IPS-NIHi11 (cell line): ENCODE measurements around the gene DEDD2.

Experiments used
- DNase-seq: peaks from one replicate; pipeline ENCODE4 v3.0.0; 2012; ENCODE audit warnings: mixed read lengths, low spot score

DEDD2 gene

DNA sequence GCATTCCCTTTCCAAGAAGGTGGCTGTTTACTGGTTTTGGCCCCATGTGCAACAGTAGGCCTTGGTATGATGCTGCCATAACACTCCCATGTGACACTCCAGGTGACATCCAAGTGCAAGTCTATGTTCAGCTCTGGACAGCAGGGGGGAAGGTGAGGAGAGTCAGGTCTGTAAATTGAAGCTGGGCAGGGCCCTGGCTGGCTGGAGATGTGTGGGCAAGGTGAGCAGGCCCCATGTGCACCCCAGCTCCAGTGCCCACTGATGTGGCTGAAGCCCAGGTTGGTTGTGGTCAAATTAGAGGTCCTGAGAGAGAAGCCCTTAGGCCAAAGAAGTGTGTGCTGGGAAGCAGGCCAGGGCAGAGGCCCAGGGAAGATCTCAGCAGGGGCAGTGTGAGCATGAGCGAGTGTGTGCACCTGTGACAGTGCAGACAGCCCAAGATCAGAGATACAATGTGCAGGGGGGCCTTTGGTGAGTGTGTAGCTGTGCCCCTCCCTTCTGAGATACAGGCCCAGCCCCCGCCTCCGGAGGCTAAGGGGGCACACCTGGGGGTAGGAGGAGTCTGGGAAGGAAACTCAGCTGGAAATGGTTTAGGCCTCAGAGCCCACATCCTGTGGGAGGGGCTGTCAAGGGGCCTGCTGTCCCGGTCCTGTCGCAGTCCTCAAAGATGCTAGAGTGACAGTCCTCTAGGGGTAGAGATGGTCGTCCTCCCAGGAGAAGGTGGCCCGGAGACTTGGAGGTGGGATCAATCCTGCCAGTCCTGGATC lies 18.6 kb downstream of the DEDD2 start:
- no peak for DNase-seq

DNA sequence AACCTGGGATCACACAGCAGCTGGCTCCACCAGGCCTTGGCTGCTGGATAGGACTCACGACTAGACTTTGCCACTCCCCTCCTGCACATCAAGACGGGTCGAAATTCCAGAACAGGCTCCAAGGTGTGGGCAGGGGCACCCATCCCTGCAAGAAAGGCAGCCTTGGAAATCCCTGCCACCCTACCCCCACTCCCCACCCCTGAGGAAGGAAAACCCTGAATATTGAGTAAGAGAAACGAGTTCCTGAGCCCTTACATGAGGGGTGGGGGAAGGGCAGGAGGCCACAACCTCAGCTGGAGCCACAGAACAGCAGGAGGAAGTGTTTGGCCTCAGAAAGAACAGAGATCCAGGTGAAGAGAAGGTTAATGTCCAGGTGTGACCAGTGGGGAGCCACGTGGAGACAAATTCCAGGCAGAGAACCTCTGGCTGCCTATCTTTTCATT lies 20.1 kb downstream of the DEDD2 start:
- DNase-seq: peak; percentile 56

DNA sequence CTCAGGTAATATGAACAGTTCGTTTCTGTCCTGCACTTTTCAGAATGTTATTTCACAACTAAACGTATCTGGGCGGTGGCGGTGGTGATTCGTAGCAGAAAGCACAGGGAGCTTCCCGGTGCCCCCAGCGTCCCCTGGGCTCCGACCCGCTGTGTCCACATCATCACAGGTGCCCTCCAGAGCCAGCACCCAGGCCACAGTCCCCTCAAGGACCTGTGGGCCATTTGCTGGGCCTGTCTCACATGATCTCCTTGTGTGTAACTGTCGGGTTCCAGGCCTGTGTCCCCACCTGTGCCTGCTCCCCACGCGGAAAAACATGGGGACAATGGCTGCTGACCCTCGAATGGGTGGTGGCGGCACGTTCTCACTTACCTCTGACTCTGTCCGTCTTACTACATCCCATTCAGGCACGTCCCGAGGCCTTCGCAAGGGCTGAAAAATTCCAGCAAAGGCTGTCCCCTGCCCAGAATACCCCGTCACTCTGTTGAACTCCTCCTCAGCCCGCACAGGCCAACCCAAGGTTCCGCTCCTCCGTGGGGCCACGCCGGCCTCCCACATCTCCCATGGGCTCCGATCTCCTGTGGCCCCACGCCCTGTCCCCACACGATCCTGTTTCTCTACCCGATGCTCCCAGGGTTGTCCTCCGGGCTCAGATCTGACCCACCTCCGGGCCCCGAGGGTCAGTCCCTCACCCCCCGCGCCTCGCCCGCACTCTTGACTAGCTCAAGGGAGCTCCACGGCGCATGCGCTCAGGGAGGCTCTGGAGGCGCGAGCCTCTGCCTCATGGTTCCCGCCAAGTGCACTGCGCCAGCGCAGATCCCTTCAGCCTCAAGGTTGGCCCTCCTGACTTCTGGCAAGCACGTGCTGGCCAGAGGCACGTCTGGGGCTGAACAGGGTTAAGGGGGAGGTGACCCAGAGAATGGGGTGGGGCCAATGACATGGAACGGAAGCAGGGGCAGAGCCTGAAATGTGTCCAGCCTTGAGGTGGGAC lies 21.2 kb downstream of the DEDD2 start:
- DNase-seq: peak; percentile 67

DNA sequence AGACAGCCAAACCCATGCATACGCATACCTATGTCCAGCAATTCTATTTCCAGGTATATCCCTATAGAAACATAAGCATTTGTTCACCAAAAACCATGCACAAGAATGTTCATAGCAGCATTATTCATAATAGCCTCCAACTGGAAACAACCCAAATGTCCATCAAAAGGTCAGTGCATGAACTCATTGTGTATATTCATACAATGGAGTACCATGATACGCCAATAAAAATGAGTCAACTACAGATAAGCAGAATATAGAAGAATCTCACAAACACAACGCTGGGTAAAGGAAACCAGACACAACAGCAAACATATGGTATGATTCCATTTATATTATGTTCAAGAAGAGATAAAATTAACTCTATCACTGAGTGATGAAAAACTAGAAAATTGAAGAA lies 23.8 kb downstream of the DEDD2 start:
- DNase-seq: no peak

DNA sequence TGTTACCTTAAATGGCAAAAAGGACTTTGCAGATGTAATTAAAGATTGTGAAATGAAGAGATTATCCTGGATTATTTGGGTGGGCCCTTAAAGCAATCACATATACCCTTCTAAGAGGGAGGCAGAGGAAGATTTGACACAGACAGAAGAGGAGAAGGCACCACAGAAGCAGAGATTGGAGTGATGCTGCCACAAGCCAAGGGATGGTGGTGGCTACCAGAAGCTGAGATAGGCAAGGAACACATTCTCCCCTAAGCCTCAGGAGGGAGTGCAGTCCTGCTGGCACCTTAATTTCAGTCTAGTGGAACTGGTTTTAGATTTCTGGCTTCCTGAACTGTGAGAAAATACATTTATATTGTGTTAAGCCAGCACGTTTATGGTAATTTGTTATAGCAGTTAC lies 24.2 kb downstream of the DEDD2 start:
- no peak for DNase-seq

DNA sequence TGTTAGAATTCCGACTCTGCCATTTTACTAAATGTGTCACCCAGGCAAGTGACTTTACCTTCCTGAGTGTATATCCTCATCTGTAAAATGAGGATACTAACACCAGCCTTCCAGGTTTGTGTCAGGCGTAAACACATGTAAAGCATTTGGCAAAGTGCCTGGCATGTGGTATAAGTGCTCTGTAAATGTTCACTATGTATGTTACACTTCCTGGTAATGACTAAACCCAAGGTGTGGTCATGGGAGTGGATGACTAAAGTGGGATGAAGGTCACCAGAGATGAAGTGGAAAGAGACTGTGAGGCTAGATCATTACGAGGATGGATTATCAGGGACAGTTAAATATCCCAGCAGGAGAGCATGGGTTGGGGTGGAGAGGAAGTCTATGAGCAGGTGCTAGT lies 25.6 kb downstream of the DEDD2 start:
- no peak for DNase-seq

DNA sequence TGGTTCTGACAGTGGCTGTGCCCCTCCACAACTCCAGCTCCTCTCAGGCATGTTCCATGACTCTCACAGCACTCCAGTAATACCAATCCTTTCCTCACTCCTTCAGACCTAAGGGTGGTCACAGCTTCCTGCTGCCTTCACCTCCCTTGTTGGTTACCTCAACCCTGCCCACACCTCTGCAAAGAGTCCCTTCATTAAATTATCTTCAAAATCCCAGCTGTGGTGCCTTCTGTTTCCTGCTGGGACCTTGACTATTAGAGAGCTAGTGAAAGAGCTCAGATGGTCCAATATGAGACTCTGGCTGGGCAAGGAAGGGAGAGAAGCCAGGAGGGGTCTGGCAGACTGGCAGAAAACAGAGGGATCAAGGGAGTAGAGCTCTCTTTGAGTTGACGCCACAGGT lies 26.1 kb downstream of the DEDD2 start:
- no peak for DNase-seq

DNA sequence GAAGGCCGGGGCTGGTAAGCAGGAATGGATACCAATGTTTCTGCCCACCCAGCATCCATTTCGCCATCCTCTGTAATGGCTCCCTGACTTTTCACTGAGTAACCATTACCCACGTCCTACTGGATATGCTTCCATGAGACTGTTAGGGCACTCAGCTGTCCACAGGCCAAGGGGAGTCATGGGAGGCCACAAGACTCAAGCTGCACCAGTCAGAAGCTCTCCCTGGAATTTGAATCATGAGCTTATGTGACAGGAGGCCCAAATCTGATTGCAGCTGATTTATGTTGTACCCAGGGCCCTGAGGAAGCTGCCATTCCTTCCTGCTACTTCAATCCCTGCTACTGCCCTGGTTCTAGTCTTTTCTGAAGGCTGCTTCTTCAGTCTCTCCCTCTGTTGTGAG lies 28.3 kb downstream of the DEDD2 start:
- DNase-seq: no peak

DNA sequence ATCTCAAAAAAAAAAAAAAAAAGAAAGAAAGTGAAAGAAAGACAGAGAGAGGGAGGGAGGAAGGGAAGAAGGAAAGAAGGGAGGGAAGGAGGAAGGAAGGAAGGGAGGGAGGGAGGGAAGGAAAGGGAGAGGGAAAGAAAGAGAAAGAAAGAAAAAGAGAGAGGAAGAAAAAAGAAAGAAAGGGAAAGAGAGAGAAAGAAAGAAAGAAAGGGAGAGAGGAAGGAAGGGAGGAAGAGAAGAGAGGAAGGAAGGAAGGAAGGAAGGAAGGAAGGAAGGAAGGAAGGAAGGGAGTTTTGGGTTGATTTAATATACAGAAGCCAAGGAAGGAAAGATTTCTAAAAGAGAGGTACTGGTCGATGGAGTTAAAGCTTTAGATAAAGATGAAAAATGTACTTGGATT lies 28.8 kb downstream of the DEDD2 start:
- DNase-seq: no peak

DNA sequence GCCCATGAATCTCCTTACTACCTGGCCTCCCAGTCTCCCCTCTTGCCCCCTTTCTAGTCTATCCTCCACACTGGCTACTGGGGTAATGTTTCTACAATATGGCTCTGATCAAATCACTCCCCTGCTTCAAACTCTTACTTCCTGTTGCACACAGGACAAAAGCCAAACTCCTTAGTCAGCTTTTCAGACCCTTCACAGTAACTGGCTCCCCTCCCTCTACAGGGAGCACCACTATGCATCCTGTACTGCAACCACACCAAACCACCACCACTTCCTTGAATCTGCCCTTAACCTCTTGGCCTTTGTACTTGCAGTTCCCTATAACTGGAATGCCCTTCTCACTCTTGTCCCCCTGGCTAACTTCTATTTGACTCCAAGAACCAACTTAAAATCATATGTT lies 32.2 kb downstream of the DEDD2 start:
- no peak for DNase-seq

DNA sequence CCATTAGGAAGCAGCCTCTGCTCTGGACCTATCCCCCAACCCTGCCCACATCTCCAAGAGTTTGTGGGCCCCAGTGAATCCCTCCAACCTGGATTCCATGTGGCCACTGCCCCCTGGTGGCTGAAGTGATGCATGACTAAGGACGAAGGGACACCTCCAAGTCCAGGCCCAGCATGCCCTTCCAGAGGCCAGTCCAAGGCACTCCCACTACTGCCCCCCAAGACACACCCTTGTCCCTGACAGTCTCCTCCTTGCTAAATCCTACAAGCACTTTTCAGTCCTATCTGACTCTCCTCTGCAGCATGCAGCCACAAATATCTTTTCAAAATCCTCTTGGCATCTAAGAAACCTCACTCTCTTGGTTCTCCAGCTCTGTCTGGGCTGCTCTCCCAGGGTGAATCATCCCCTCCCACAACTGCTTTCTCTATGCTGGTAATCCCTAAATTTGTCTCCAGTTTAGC lies 33.0 kb downstream of the DEDD2 start:
- DNase-seq: peak; percentile 87

DNA sequence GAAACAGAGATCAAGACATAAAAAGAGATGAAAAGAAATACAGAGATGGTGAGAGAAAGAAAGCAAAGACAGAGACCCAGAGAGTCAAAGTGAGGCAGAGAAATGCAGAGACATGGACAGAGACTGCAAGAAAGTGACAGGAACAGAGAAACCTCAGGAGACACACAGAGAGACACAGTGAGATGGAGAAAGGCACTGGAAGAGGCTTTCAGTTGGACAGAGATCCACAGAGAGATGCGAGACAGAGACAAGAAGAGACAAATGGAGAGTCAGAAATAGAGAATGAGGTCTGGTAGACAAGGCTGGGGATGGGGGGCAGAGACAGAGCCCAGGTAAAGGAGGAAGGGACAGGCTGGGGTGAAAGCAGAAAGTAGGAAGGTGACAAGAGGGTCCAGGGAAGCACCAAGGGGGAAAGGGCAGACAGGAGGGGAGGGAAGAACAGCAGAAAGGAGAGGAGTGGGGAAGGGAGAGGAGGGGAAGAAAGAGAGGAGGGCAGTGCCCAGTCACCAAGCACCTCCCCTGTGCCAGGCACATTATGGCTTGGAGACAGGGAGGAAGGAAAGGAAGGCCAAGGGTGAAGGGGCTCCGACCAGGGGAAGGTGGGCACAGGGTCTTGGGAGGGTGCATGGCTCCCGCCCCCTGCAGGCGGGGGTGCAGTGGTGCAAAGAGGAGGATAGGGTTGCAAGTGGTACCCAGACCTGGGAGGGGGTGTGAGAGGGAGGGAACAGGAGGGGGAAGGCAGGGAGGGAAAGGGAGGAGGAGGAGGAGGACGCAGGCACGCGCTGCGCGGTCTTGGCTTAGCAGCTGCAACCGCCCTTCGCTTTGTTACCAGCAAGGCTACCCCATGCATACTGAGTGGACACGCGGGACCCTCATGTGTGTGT lies 38.4 kb downstream of the DEDD2 start:
- DNase-seq: peak; percentile 76

DNA sequence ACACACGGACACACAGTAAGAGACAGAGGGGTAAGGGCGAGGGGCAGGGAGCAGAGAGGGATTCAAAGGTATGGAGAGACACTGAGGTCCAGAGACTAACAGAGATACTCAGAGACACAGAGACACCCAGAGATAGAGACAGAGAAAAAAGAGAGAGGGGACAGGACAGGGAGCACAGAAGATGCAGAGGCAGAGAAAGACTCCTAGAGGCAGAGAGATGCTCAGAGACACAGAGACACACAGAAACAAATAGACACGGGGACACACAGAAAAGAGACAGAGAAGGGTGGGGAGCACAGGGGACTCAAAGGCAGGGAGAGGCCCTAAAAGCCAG lies 39.8 kb downstream of the DEDD2 start:
- no peak for DNase-seq

DNA sequence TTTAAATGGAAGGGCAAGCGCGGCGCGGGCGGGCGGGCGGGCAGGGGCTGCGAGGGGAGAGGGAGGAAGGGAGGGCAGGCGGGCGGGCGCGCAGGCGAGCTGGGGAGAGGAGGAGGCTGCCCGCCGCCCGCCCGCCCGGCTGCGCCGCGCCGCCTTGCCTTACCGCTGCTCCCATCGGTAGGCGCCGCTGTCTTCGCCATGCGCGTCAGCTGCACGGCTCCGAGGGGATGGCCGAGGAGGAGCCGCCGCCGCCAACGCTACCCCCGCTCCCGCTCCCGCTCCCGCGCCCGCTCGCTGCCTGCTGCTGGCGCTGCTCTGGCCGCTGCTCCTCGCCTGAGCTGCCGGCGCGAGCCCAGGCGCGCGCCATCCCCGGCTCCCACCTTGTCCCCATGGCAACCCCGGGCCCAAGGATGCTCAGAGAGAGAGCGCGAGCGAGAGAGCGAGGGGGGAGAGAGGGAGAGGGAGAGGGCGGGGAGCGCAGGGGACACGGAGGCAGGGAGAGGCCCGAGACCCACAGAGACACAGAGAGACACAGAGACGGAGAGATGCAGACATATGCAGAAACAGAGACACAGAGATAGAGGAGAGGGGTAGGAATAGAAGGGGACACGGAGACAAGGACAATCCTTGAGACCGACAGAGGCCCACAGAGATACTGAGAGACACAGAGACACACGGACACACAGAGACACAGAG lies 40.3 kb downstream of the DEDD2 start:
- DNase-seq: peak; percentile 84

DNA sequence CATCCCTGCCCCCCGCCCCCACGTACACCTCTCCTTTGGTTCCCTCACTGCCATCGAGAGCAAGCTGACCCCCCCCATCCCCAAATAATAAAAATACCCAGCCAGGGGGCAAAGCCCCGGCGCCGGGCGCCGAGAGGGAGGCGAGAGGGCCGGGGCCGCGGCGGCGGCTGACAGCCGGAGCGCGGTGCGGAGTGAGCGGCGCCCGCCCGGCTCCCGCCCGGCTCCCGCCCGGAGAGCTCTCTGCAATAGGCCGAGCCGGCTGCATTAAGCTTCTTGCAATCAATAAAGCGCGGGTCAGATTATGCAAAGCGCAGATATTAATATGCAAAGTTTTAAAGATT lies 40.9 kb downstream of the DEDD2 start:
- DNase-seq: peak; percentile 63

DNA sequence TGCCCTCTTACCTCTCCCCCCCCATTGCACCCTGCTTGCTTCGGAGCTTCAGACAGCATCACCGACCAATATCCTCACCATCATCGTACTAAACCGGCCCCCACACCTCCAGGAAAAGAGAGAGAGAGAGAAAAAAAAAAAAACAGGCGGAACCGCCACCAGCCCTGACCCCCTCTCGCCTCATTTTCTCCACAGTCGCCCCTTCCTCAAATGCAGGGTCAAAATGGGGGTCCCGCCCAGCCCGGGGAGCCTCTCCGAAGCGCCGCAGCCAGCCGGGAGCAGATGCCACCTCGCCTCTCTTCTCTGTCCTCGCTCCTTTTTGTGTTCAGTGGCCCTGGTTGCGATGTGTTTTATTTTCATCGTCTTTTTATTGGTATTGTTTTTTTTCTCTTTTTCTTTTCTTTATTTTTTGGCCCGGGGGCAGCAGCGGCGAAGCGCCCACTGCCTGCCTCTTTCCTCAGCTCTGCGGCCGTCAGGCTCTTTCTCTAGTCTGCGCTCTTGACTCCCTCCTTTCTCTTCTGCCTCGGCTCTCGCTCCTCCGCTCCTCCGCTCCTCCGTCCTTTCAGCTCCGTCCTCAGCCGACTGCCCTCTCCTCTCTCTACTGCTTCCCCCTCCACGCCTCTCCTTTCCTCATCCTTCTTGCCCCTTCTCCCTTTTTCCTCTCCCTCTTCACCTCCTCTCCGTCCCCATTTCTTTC lies 41.4 kb downstream of the DEDD2 start:
- peak; percentile 47 for DNase-seq

DNA sequence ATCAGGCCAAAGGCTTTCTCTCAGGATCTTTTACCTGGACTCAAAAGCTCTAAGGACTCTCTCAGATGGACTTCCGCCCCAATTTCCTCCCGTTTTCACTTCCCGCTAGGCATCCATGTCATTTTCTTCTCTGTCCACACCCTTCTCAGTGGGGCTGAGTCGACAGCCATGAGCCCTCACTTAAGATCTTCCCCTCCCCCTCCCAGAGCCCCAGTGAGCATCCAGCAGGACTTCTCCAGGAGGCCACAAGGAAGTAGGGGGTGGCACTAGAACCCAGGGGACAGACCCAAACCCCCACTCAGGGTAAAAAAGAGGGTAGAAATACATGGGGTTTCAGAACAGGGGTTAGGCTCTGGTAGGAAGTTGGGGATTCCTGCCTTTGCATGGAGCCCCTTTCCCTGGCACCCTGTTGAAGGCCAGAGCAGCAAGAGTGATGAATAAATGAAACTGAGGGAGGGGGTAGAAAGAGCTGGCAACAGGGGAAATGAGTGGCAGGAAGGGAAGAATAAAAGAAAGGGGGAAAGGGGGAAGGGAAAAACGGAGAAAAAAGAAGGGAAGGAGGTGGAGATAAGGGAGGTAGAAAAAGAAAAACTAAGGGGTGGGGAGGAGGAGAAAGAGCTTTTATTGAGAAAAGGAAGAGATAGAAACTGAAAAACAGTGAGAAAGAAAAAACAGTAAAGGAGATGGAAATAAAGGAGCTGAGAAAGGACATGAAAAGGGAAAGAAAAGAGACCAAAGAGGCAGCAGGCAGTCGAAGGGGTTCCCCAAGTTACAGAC lies 42.3 kb downstream of the DEDD2 start:
- no peak for DNase-seq

DNA sequence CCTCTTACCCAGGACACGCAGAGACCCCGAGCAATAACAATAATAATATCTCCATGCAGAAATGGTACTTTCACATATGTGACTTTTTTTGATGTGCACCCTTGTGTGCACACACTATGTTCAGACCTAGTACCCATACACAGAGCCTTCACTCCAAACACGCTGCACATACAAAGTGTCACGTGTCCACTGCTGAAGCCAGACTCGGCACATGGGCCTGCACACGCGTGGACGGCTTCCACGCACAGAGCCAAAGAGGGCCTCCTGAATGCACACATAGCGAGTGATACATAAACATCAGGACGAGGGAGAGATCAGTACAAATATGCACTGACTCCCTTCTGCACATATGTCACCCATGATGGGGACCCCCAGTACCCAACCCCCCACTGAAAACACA lies 43.3 kb downstream of the DEDD2 start:
- no peak for DNase-seq

DNA sequence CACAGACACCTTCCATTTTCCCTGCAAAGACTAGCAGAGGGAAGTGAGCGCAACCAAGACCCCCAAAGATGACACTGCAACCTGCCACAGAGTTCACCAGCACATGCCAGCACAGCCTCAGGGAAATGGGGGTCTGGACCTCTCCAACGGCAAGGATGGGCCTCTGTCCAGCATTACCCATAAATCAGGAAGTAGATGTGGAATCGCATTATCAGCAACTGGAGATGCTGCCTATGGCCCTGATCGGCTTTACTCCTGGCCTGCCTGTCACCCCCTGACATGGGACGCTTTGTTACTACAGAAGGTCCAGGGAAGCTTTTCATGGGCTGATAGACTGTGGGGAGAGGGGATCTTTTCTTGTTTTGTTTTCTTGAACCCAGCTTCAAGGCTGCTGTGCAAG lies 43.8 kb downstream of the DEDD2 start:
- no peak for DNase-seq

DNA sequence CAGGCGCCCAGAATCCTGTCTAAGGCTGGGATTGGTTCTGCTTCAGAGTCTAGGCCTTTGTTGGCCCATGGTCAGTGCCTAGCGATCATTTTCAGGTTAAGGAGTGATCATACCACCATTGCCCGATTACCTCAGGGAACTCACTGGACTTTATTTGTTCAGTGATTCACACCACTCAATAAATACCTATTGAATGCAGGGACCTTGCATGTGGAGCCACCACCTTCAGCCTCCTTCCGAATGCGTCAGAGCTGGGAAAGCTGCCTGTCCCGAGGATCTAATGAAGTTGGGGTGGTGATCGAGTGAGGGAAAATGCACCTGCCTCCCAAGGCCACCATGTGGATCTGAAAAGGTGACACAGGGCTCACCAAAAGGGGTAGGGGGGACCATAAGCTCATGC lies 45.2 kb downstream of the DEDD2 start:
- DNase-seq: no peak
